NB4 (cell line): ENCODE data around the gene S100A3.

Experiments used
- POLR2A ChIP-seq: IDR thresholded peaks from 2 replicates; pipeline ENCODE4 v1.6.1; 2011; ENCODE audit warnings: mild to moderate bottlenecking; ENCODE audit not compliant: insufficient read length; ENCODE audit errors: extremely low read depth
- TF ChIP-seq, protein P1 (sequence below): IDR thresholded peaks from one replicate; pipeline ENCODE4 v1.5.1; 2012; ENCODE audit warnings: low read depth, low read length

DNA sequence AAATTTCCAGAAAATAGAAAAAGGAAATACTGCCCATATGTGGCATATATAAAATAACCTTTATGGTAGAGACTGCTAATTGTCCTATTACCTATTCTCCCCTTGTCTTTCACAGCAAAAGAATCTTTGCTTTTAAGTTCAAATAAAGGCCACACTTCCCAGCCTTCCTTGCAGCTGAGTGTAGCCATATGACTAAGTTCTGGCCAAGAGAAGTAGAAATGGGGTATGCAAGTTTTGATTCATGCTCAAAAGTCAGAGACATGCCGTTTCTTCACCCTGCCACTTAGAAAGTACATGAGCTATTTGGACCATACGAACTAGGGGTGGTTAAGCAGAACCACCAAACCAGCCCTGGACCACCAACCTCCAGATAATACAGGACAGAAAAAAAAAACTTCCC is 34.9 kb upstream of the S100A3 start:
- TF ChIP-seq, protein P1, sequence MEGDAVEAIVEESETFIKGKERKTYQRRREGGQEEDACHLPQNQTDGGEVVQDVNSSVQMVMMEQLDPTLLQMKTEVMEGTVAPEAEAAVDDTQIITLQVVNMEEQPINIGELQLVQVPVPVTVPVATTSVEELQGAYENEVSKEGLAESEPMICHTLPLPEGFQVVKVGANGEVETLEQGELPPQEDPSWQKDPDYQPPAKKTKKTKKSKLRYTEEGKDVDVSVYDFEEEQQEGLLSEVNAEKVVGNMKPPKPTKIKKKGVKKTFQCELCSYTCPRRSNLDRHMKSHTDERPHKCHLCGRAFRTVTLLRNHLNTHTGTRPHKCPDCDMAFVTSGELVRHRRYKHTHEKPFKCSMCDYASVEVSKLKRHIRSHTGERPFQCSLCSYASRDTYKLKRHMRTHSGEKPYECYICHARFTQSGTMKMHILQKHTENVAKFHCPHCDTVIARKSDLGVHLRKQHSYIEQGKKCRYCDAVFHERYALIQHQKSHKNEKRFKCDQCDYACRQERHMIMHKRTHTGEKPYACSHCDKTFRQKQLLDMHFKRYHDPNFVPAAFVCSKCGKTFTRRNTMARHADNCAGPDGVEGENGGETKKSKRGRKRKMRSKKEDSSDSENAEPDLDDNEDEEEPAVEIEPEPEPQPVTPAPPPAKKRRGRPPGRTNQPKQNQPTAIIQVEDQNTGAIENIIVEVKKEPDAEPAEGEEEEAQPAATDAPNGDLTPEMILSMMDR, result no peak
- TF ChIP-seq POLR2A, result no peak
